NCI-H82 (cell line): Measurements from ENCODE around the gene PRR11.
"Not testable (repeated sequence)": the region's sequence is repeated elsewhere in the genome, so short reads cannot be mapped to it uniquely, and the experiment has no call there.

Experiments used
- DNase-seq: peaks from one replicate; lab custom pipeline; 2025; lab: John Stamatoyannopoulos, UW

Gene PRR11

GRCh38 chr17:59155439-59156177 lies at the start of gene PRR11:
Gene PRR11 (plus strand): TSS chr17:59155746. CDS start chr17:59169753, 14,007 bp downstream.
- peak; percentile 100 for DNase-seq

- DNase-seq: peak; percentile 73
Observed at GRCh38 chr17:59105852-59106462, 49.6 kb upstream of the PRR11 start.

- DNase-seq: peak; percentile 100
Observed at GRCh38 chr17:59106463-59107305, 48.9 kb upstream of the PRR11 start, which contains the start of gene TRIM37. Gene TRIM37 (minus strand): TSS chr17:59106880. CDS start chr17:59106461, 419 bp downstream.

- peak; percentile 91 for DNase-seq
Observed at GRCh38 chr17:59107306-59107670, 48.3 kb upstream of the PRR11 start.

- DNase-seq: peak; percentile 18
Observed at GRCh38 chr17:59108400-59109102, 47.0 kb upstream of the PRR11 start.

GRCh38 chr17:59110973-59111372 lies 44.6 kb upstream of the PRR11 start:
- DNase-seq: no peak

- DNase-seq: no peak
Observed at GRCh38 chr17:59111539-59111938, 44.0 kb upstream of the PRR11 start.

- no peak for DNase-seq
Observed at GRCh38 chr17:59115474-59115873, 40.1 kb upstream of the PRR11 start.

GRCh38 chr17:59121901-59122480 lies 33.6 kb upstream of the PRR11 start:
- DNase-seq: no peak

GRCh38 chr17:59124665-59125064 lies 30.9 kb upstream of the PRR11 start:
- DNase-seq: no peak

GRCh38 chr17:59126809-59127417 lies 28.6 kb upstream of the PRR11 start:
- no peak for DNase-seq

- DNase-seq: no peak
Observed at GRCh38 chr17:59129814-59130213, 25.7 kb upstream of the PRR11 start.

- DNase-seq: no peak
Observed at GRCh38 chr17:59131131-59131530, 24.4 kb upstream of the PRR11 start.

- not testable (repeated sequence) for DNase-seq
Observed at GRCh38 chr17:59138339-59138738, 17.2 kb upstream of the PRR11 start.

- DNase-seq: no peak
Observed at GRCh38 chr17:59139939-59140338, 15.6 kb upstream of the PRR11 start.

GRCh38 chr17:59141860-59142259 lies 13.7 kb upstream of the PRR11 start:
- no peak for DNase-seq

- no peak for DNase-seq
Observed at GRCh38 chr17:59145571-59146096, 9.9 kb upstream of the PRR11 start.

GRCh38 chr17:59149051-59149450 lies 6.5 kb upstream of the PRR11 start:
- no peak for DNase-seq

GRCh38 chr17:59149841-59150511 lies 5.6 kb upstream of the PRR11 start:
- DNase-seq: no peak

GRCh38 chr17:59151006-59151405 lies 4.5 kb upstream of the PRR11 start:
- DNase-seq: no peak
